WTC11 (cell line): Measurements from ENCODE around the gene CLPTM1L.

Experiments used
- ATF1 ChIP-seq: sonication (generic); formaldehyde crosslinking; IDR thresholded peaks from 2 replicates; pipeline ENCODE4 v1.8.1; 2023; ENCODE audit warnings: mild to moderate bottlenecking, moderate library complexity, missing genetic modification reagents
- CREM ChIP-seq: sonication (generic); formaldehyde crosslinking; IDR thresholded peaks from 2 replicates; pipeline ENCODE4 v1.8.1; 2022; ENCODE audit warnings: mild to moderate bottlenecking, missing genetic modification reagents, moderate library complexity
- CTCF ChIP-seq: fragments of 200-600 bp; IDR thresholded peaks from 2 replicates; pipeline ENCODE4 v1.8.0; 2022; ENCODE audit warnings: antibody characterized with exemption
- E2F5 ChIP-seq: sonication (generic); formaldehyde crosslinking; IDR thresholded peaks from 2 replicates; pipeline ENCODE4 v1.8.1; 2022; ENCODE audit warnings: mild to moderate bottlenecking, moderate library complexity, missing genetic modification reagents
- ELF4 ChIP-seq: sonication (generic); formaldehyde crosslinking; IDR thresholded peaks from 2 replicates; pipeline ENCODE4 v1.8.1; 2022; ENCODE audit warnings: low read depth, mild to moderate bottlenecking, moderate library complexity, missing genetic modification reagents
- ESRRA ChIP-seq: sonication (generic); formaldehyde crosslinking; IDR thresholded peaks from 2 replicates; pipeline ENCODE4 v1.8.1; 2022; ENCODE audit warnings: mild to moderate bottlenecking, missing genetic modification reagents, borderline replicate concordance
- NFYB ChIP-seq: sonication (generic); formaldehyde crosslinking; conservative IDR thresholded peaks from 2 replicates; pipeline ENCODE4 v1.8.0; 2022; ENCODE audit warnings: low read depth, missing genetic modification reagents
- NR1H2 ChIP-seq: sonication (generic); formaldehyde crosslinking; IDR thresholded peaks from 2 replicates; pipeline ENCODE4 v1.9.0; 2021; ENCODE audit warnings: mild to moderate bottlenecking, moderate library complexity, missing genetic modification reagents
- NR3C1 ChIP-seq: sonication (generic); formaldehyde crosslinking; conservative IDR thresholded peaks from 2 replicates; pipeline ENCODE4 v1.8.1; 2023; ENCODE audit warnings: low read depth, mild to moderate bottlenecking, missing genetic modification reagents
- SMAD3 ChIP-seq: sonication (generic); formaldehyde crosslinking; IDR thresholded peaks from 2 replicates; pipeline ENCODE4 v1.8.0; 2022; ENCODE audit warnings: missing genetic modification reagents, mild to moderate bottlenecking, borderline replicate concordance

- no peak for TF ChIP-seq CTCF
- TF ChIP-seq NR1H2 (CRISPR knock-in tag) = no peak
- no peak for TF ChIP-seq ELF4 (CRISPR knock-in tag)
- TF ChIP-seq NFYB (CRISPR knock-in tag) = no peak
- TF ChIP-seq SMAD3 (CRISPR knock-in tag) = no peak
- no peak for TF ChIP-seq ATF1 (CRISPR knock-in tag)
- no peak for TF ChIP-seq E2F5 (CRISPR knock-in tag)
- no peak for TF ChIP-seq ESRRA (CRISPR knock-in tag)
- no peak for TF ChIP-seq NR3C1 (CRISPR knock-in tag)
- TF ChIP-seq CREM (CRISPR knock-in tag) = no peak
Measured at GRCh38 chr5:1363160-1363559, 18.3 kb upstream of the CLPTM1L start.
